Suprapubic skin (tissue), 4 donors: ENCODE data around the gene ALOX15B. TPM values are rescaled to one million over a fixed set of nuclear protein-coding genes. Genes with fewer than 3 reads are reported as not detected.

Experiments used
- DNase-seq, 2 donors: peaks; one replicate each; pipeline ENCODE4 v3.0.0-alpha.2; 2019; ENCODE audit warnings: low spot score in 2 of 2
- H3K27ac ChIP-seq: fragments of 200-600 bp; sonication (generic); one replicate; pipeline ENCODE4 v1.5.1; 2019
- H3K27me3 ChIP-seq: fragments of 200-600 bp; sonication (generic); one replicate; pipeline ENCODE4 v1.5.1; 2019
- H3K36me3 ChIP-seq: fragments of 200-600 bp; sonication (generic); one replicate; pipeline ENCODE4 v1.5.1; 2019
- H3K4me1 ChIP-seq: fragments of 200-600 bp; sonication (generic); one replicate; pipeline ENCODE4 v1.5.1; 2019
- H3K4me3 ChIP-seq: fragments of 200-600 bp; sonication (generic); one replicate; pipeline ENCODE4 v1.5.1; 2019; ENCODE audit warnings: mild to moderate bottlenecking
- H3K9me3 ChIP-seq: fragments of 200-600 bp; sonication (generic); one replicate; pipeline ENCODE4 v1.5.1; 2019
- CTCF ChIP-seq, 2 donors: fragments of 200-600 bp in 1 of 2; fragments of 450-650 bp in 1 of 2; sonication (generic) in 1 of 2; IDR thresholded peaks; one replicate each; pipeline ENCODE4 v1.5.1; 2016 to 2019; ENCODE audit warnings: antibody characterized with exemption in 2 of 2, mild to moderate bottlenecking in 1 of 2, moderate library complexity in 1 of 2
- EP300 ChIP-seq: sonication (generic); formaldehyde crosslinking; IDR thresholded peaks from one replicate; pipeline ENCODE4 v1.6.1; 2017; ENCODE audit warnings: antibody characterized with exemption
- POLR2A ChIP-seq, 2 donors: fragments of 450-650 bp; IDR thresholded peaks; one replicate each; pipeline ENCODE4 v1.6.1; 2017; ENCODE audit warnings: antibody characterized with exemption in 2 of 2, mild to moderate bottlenecking in 2 of 2, moderate library complexity in 2 of 2
- POLR2AphosphoS5 ChIP-seq, 3 donors: sonication (generic); formaldehyde crosslinking; IDR thresholded peaks; one replicate each; pipeline ENCODE4 v1.6.1; 2017; ENCODE audit warnings: antibody characterized with exemption in 3 of 3
- whole genome bisulfite sequencing: methylation state at CpG from one replicate; pipeline ENCODE4 v1.1.5; 2018; 5-methylcytosine and 5-hydroxymethylcytosine counted together
- total RNA-seq, 4 donors: library from RNA; depleted of rRNA; stranded (reverse); fragments of >200 nt; gene quantifications; one replicate each; pipeline ENCODE4 v1.1.0, GENCODE V29; 2016

ALOX15B gene
- total RNA-seq, 4 donors from 2014 or later, result 44.8 to 156 (median 78.1) TPM

DNA sequence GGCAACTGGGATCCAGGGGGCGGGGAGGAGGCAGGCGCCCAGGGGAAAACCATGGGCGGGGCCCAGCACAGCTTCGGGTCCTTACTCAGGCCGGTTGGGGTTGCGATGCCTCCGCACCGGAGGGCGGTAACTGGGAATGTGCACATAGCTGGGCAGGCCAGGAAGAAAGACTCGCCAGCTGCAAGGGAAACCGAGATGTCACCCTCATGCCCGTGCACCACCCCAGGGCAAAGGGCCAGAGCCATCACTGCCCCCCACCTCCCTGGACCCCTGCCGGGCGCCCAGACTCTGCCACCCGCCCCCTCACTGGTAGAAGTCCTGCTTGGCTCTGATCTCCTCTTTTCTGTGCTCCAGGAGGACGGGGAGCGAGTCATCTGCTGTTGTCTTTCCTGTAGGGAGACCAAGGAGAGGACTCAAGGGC, 42.0 kb downstream of the ALOX15B start:
- no peaks in the 10 kb centered on the region for H3K36me3 ChIP-seq
- no peak overlapping the region for H3K27ac ChIP-seq
- no peak for TF ChIP-seq CTCF (IDR thresholded peaks at IDR 0.05)
- TF ChIP-seq POLR2A (IDR thresholded peaks at IDR 0.05), result no peak
- TF ChIP-seq POLR2AphosphoS5 (IDR thresholded peaks at IDR 0.05), result no peak
- no peak for TF ChIP-seq EP300
- H3K4me3 ChIP-seq, result no peak overlapping the region
- peaks cover 62% of the 10 kb centered on the region for H3K27me3 ChIP-seq
- H3K9me3 ChIP-seq, result no peaks in the 10 kb centered on the region
- peaks cover 22% of the 10 kb centered on the region for H3K4me1 ChIP-seq
- 42% methylated on average over 2 of the region's 17 CpGs for WGBS
- DNase-seq, result no peak

GRCh38 chr17:8081876-8082275, 43.0 kb downstream of the ALOX15B start:
- peaks cover 22% of the 10 kb centered on the region for H3K4me1 ChIP-seq
- TF ChIP-seq CTCF (IDR thresholded peaks at IDR 0.05) (no peak), POLR2AphosphoS5 (IDR thresholded peaks at IDR 0.05) (no peak), POLR2A (IDR thresholded peaks at IDR 0.05) (no peak), EP300 (no peak)
- 85% methylated on average over 3 of the region's 3 CpGs for WGBS
- DNase-seq, result no peak
- H3K27ac ChIP-seq, result no peak overlapping the region
- H3K4me3 ChIP-seq, result no peak overlapping the region
- peaks cover 51% of the 10 kb centered on the region for H3K27me3 ChIP-seq
- no peaks in the 10 kb centered on the region for H3K36me3 ChIP-seq
- no peaks in the 10 kb centered on the region for H3K9me3 ChIP-seq

GRCh38 chr17:8082292-8082691, 43.4 kb downstream of the ALOX15B start:
- Histone ChIP-seq H3K27ac (no peak overlapping the region), H3K36me3 (no peaks in the 10 kb centered on the region), H3K9me3 (no peaks in the 10 kb centered on the region), H3K27me3 (peaks cover 47% of the 10 kb centered on the region), H3K4me3 (no peak overlapping the region), H3K4me1 (peaks cover 22% of the 10 kb centered on the region)
- no peak for DNase-seq
- WGBS, result 74% methylated on average over 10 of the region's 10 CpGs
- TF ChIP-seq CTCF (IDR thresholded peaks at IDR 0.05), result no peak
- TF ChIP-seq EP300, result no peak
- no peak for TF ChIP-seq POLR2AphosphoS5 (IDR thresholded peaks at IDR 0.05)
- TF ChIP-seq POLR2A (IDR thresholded peaks at IDR 0.05), result no peak

DNA sequence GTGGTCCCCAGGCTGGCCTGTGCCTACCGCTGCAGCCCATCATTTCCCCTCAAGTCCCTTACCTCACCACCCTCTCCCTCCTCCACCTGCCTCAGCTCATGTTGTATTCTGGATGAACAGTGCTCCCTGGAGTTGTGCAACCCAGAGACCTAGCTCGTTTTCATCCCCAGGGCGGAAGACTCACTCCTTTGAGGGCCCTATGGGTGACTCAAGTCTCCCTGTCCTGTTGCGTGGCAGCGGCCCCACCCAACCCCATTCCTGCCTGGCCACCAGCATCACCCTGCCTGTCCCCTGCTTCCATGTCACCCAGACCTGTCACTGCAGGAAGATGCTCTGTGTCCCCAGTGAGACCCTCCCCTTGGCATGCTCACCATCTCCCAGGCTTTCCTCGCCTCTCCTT, 45.4 kb downstream of the ALOX15B start:
- Histone ChIP-seq H3K36me3 (no peaks in the 10 kb centered on the region), H3K9me3 (no peaks in the 10 kb centered on the region), H3K27ac (no peak overlapping the region), H3K4me1 (peaks cover 25% of the 10 kb centered on the region), H3K27me3 (peaks cover 37% of the 10 kb centered on the region), H3K4me3 (no peak overlapping the region)
- DNase-seq, result no peak
- TF ChIP-seq POLR2AphosphoS5 (IDR thresholded peaks at IDR 0.05) (no peak), POLR2A (IDR thresholded peaks at IDR 0.05) (no peak), CTCF (IDR thresholded peaks at IDR 0.05) (no peak), EP300 (no peak)
- 86% methylated on average over 6 of the region's 6 CpGs for WGBS

DNA sequence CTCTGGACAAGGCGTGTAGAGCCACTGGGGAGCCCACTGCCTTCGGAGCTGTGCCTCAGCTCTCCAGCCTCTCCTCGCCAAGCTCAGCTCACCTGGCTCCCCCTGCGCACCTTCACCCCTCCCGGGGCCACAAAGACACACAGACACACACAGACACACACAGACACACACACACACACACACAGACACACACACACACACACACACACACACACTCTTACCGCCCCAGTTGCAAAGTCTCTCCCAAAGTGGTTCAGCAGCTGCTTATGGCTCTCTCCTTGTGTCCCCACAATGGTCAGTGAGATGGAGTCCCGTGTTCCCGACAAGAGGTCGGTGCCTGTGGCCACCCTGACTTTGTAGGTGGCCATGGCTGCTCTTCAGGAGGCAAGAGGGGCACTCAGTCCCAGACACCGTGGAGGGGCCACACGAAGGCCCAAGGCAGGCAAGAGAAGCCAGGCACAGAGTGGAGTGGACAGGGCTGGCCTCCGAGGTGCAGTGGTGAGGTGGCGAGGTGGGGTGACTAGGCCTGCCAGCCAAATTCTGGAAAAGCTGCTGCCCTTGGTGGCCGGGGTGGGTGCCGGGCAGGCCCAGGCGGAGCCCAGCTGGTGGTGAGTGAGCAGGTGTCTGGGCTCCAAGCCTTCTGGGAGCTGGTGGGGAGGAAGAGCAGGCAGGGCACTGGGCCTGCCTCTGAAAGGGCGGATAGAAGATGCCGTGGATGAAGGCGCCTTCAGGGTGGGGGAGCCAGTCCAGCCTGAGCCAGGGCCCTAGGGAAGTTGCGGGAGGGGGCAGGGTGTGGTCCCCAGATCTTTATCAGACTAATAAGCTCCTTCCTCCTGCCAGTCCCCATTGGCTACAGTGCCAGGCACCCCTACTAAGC, 48.5 kb downstream of the ALOX15B start, which contains the start of gene ALOX12B:
ALOX12B (minus strand) TSS at position 642 of the 877 bp plus-strand sequence; CDS start at position 368, 274 bp downstream.
- Histone ChIP-seq H3K4me1 (peaks cover 5% of the 10 kb centered on the region), H3K36me3 (no peaks in the 10 kb centered on the region), H3K27ac (no peak within 1 kb of the TSS), H3K27me3 (peaks cover 45% of the 10 kb centered on the region), H3K9me3 (no peaks in the 10 kb centered on the region), H3K4me3 (no peak within 1 kb of the TSS)
- no peak for TF ChIP-seq POLR2A (IDR thresholded peaks at IDR 0.05)
- no peak for TF ChIP-seq EP300
- TF ChIP-seq POLR2AphosphoS5 (IDR thresholded peaks at IDR 0.05), result no peak
- no peak for TF ChIP-seq CTCF (IDR thresholded peaks at IDR 0.05)
- no peak for DNase-seq
- 85% methylated on average over 9 of the region's 20 CpGs for WGBS
